Thymus (tissue), 11 donors: Measurements from ENCODE around the gene UCK2. TPM values are rescaled to one million over a fixed set of nuclear protein-coding genes. Genes with fewer than 3 reads are reported as not detected.

ENCODE experiments used
- DNase-seq, 9 donors: peaks; one replicate each; pipeline ENCODE4 v3.0.0-alpha.2; 2013; ENCODE audit warnings: low spot score in 9 of 9, low read depth in 6 of 9, missing footprints in 1 of 9
- H3K27ac ChIP-seq, 2 donors: one replicate each; pipeline ENCODE4 v1.5.1; 2013; ENCODE audit warnings: control low read depth in 1 of 2, low read depth in 1 of 2, low read length in 1 of 2, mild to moderate bottlenecking in 1 of 2, moderate library complexity in 1 of 2
- H3K27me3 ChIP-seq, 2 donors: one replicate each; pipeline ENCODE4 v1.5.1; 2013; ENCODE audit warnings: low read length in 1 of 2; ENCODE audit not compliant: control insufficient read depth in 2 of 2, insufficient read depth in 1 of 2
- H3K36me3 ChIP-seq, 2 donors: one replicate each; pipeline ENCODE4 v1.5.1; 2013; ENCODE audit warnings: low read length in 1 of 2, mild to moderate bottlenecking in 1 of 2, moderate library complexity in 1 of 2; ENCODE audit not compliant: control insufficient read depth in 2 of 2, insufficient read depth in 2 of 2
- H3K4me1 ChIP-seq, 2 donors: one replicate each; pipeline ENCODE4 v1.5.1; 2013; ENCODE audit warnings: low read length in 2 of 2; ENCODE audit not compliant: control insufficient read depth in 2 of 2, insufficient read depth in 2 of 2
- H3K4me3 ChIP-seq, 2 donors: one replicate each; pipeline ENCODE4 v1.5.1; 2013; ENCODE audit warnings: low read length in 2 of 2, control low read depth in 1 of 2, mild to moderate bottlenecking in 1 of 2
- H3K9me3 ChIP-seq, 2 donors: one replicate each; pipeline ENCODE4 v1.5.1; 2013; ENCODE audit warnings: low read length in 1 of 2, mild to moderate bottlenecking in 1 of 2; ENCODE audit not compliant: control insufficient read depth in 2 of 2, insufficient read depth in 1 of 2
- WGBS: extraction: QIAGEN DNeasy Blood & Tissue Kit; methylation state at CpG from one replicate; pipeline ENCODE4 v1.1.7; 2013; 5-methylcytosine and 5-hydroxymethylcytosine counted together
- polyA plus RNA-seq: library from polyadenylated mRNA; stranded (reverse); fragments of 200-250 nt; gene quantifications from one replicate; pipeline ENCODE4 v1.2.3, GENCODE V29; 2013
- total RNA-seq: library from RNA; stranded (reverse); fragments of 120-200 nt; gene quantifications from one replicate; pipeline ENCODE4 v1.2.4, GENCODE V29; 2013
- donor health status: healthy.

Gene UCK2
- total and polyA plus RNA-seq, 2 donors: 13.2 to 32.6 TPM

- Histone ChIP-seq H3K4me1 (no peaks in the 10 kb centered on the region), H3K27ac (no peak overlapping the region), H3K4me3 (no peak overlapping the region), H3K36me3 (no peaks in the 10 kb centered on the region), H3K27me3 (peaks cover 0 to 3% of the 10 kb centered on the region in 2 donors), H3K9me3 (no peaks in the 10 kb centered on the region)
- 93% methylated on average over 2 of the region's 2 CpGs for WGBS
- no peak for DNase-seq
These were observed 111.4 kb downstream of the UCK2 start for GRCh38 chr1:165938844-165939243.

- WGBS: 96% methylated on average over 21 of the region's 21 CpGs
- H3K27ac ChIP-seq: no peak overlapping the region
- DNase-seq: no peak
- peaks cover 0 to 3% of the 10 kb centered on the region in 2 donors for H3K27me3 ChIP-seq
- no peak overlapping the region for H3K4me3 ChIP-seq
- H3K4me1 ChIP-seq: no peaks in the 10 kb centered on the region
- no peaks in the 10 kb centered on the region for H3K9me3 ChIP-seq
- no peaks in the 10 kb centered on the region for H3K36me3 ChIP-seq
These were observed 114.1 kb downstream of the UCK2 start for GRCh38 chr1:165941531-165941930.

- H3K9me3 ChIP-seq: no peaks in the 10 kb centered on the region
- H3K36me3 ChIP-seq: no peaks in the 10 kb centered on the region
- no peaks in the 10 kb centered on the region for H3K4me1 ChIP-seq
- peaks cover 0 to 3% of the 10 kb centered on the region in 2 donors for H3K27me3 ChIP-seq
- no peak overlapping the region for H3K27ac ChIP-seq
- WGBS: 88% methylated on average over 4 of the region's 4 CpGs
- no peak for DNase-seq
- H3K4me3 ChIP-seq: no peak overlapping the region
These were observed 114.6 kb downstream of the UCK2 start for GRCh38 chr1:165942062-165942461.

- DNase-seq: no peak
- Histone ChIP-seq H3K27me3 (peaks cover 0 to 3% of the 10 kb centered on the region in 2 donors), H3K4me3 (no peak overlapping the region), H3K36me3 (no peaks in the 10 kb centered on the region), H3K4me1 (no peaks in the 10 kb centered on the region), H3K27ac (no peak overlapping the region), H3K9me3 (no peaks in the 10 kb centered on the region)
- WGBS: 86% methylated on average over 3 of the region's 3 CpGs
These were observed 115.6 kb downstream of the UCK2 start for GRCh38 chr1:165942927-165943597.

- no peak for DNase-seq
- Histone ChIP-seq H3K27me3 (peaks cover 0 to 3% of the 10 kb centered on the region in 2 donors), H3K27ac (no peak overlapping the region), H3K36me3 (no peaks in the 10 kb centered on the region), H3K4me3 (no peak overlapping the region), H3K9me3 (no peaks in the 10 kb centered on the region), H3K4me1 (no peaks in the 10 kb centered on the region)
- 92% methylated on average over 4 of the region's 4 CpGs for WGBS
These were observed 118.5 kb downstream of the UCK2 start for GRCh38 chr1:165945911-165946310.

GRCh38 chr1:165947797-165948455 lies 120.5 kb downstream of the UCK2 start:
- H3K4me3 ChIP-seq: no peak overlapping the region
- H3K27me3 ChIP-seq: no peaks in the 10 kb centered on the region
- 96% methylated on average over 6 of the region's 6 CpGs for WGBS
- H3K9me3 ChIP-seq: no peaks in the 10 kb centered on the region
- DNase-seq: no peak
- H3K36me3 ChIP-seq: no peaks in the 10 kb centered on the region
- H3K27ac ChIP-seq: no peak overlapping the region
- no peaks in the 10 kb centered on the region for H3K4me1 ChIP-seq

GRCh38 chr1:165949335-165950130 lies 122.1 kb downstream of the UCK2 start:
- H3K9me3 ChIP-seq: no peaks in the 10 kb centered on the region
- no peaks in the 10 kb centered on the region for H3K27me3 ChIP-seq
- H3K27ac ChIP-seq: no peak overlapping the region
- 66% methylated on average over 6 of the region's 6 CpGs for WGBS
- no peaks in the 10 kb centered on the region for H3K4me1 ChIP-seq
- H3K36me3 ChIP-seq: no peaks in the 10 kb centered on the region
- peak in 1 of 9 donors; percentile 12 for DNase-seq
- H3K4me3 ChIP-seq: no peak overlapping the region

GRCh38 chr1:165954940-165955339 lies 127.5 kb downstream of the UCK2 start:
- 53% methylated on average over 2 of the region's 2 CpGs for WGBS
- H3K4me3 ChIP-seq: no peak overlapping the region
- H3K4me1 ChIP-seq: no peaks in the 10 kb centered on the region
- H3K36me3 ChIP-seq: no peaks in the 10 kb centered on the region
- no peaks in the 10 kb centered on the region for H3K9me3 ChIP-seq
- H3K27me3 ChIP-seq: no peaks in the 10 kb centered on the region
- DNase-seq: no peak
- no peak overlapping the region for H3K27ac ChIP-seq

GRCh38 chr1:165958306-165958705 lies 130.9 kb downstream of the UCK2 start:
- H3K4me3 ChIP-seq: no peak overlapping the region
- no peaks in the 10 kb centered on the region for H3K36me3 ChIP-seq
- DNase-seq: no peak
- no peaks in the 10 kb centered on the region for H3K9me3 ChIP-seq
- H3K4me1 ChIP-seq: no peaks in the 10 kb centered on the region
- H3K27ac ChIP-seq: no peak overlapping the region
- H3K27me3 ChIP-seq: no peaks in the 10 kb centered on the region
